GM12801 (cell line): ENCODE data around the gene HAUS8.

ENCODE experiments used
- TF ChIP-seq, protein P1 (sequence below): IDR thresholded peaks from one replicate; pipeline ENCODE4 v1.5.1; 2011; ENCODE audit warnings: control low read depth; ENCODE audit not compliant: insufficient read length; ENCODE audit errors: extremely low read depth

HAUS8 gene

GRCh38 chr19:17113127-17113785 lies 38.0 kb upstream of the HAUS8 start:
- TF ChIP-seq, protein P1, sequence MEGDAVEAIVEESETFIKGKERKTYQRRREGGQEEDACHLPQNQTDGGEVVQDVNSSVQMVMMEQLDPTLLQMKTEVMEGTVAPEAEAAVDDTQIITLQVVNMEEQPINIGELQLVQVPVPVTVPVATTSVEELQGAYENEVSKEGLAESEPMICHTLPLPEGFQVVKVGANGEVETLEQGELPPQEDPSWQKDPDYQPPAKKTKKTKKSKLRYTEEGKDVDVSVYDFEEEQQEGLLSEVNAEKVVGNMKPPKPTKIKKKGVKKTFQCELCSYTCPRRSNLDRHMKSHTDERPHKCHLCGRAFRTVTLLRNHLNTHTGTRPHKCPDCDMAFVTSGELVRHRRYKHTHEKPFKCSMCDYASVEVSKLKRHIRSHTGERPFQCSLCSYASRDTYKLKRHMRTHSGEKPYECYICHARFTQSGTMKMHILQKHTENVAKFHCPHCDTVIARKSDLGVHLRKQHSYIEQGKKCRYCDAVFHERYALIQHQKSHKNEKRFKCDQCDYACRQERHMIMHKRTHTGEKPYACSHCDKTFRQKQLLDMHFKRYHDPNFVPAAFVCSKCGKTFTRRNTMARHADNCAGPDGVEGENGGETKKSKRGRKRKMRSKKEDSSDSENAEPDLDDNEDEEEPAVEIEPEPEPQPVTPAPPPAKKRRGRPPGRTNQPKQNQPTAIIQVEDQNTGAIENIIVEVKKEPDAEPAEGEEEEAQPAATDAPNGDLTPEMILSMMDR, result no peak

GRCh38 chr19:17112700-17113099 lies 37.4 kb upstream of the HAUS8 start:
- TF ChIP-seq, protein P1, result no peak

- TF ChIP-seq, protein P1, result no peak
These were observed 37.0 kb upstream of the HAUS8 start for GRCh38 chr19:17112271-17112670.

DNA sequence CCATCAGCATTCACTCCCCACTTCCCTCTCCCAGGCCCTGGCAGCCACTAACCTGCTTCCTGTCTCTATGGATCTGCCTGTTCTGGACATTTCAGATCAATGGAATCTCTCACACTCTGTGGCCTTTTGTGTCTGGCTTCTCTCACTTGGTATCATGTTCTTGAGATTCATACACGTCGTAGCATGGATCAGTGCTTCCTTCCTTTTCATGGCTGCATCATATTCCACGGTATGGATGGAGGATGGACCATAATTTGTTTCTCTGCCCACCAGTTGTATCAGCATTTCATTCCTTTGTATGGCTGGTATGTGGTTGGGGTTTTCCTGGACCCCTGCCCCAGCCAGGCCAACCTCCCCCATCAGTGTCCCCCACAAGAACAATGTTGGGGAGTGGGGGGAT lies 36.5 kb upstream of the HAUS8 start:
- TF ChIP-seq, protein P1, result no peak

- TF ChIP-seq, protein P1, result no peak
These were observed 35.3 kb upstream of the HAUS8 start for GRCh38 chr19:17110599-17110966.

DNA sequence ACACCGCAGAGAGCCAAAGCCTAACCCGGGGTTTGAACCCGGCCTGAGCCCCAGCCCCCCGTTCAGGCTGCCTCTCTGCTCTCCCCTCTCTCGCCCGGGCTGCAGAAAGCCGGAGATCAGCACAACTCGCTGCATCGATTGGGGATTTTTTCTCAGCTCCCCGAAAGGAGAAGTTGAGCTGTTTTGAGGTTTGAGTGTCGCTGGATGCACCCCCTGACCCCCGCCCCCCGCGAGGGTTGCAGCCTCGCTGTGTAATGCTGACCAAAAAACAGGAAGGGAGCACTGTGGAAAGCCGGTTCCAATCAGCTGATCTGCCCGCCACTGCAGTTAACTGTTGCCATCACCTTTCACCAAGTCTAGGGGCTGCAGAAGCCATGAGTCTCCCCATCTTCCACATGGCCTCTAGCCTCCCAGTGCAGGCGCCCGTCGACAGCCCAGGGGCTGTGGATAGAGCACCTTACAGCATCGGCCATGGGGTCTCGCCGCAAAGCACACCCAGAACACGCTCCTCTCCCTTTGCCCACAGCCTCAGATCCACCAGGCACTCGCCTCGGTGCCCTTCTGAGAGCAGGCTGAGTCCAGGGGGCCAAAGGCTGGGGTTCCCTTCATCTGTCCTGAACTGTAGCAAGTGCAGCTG lies 34.8 kb upstream of the HAUS8 start:
- TF ChIP-seq, protein P1, result no peak

- TF ChIP-seq, protein P1, result no peak
These were observed 34.0 kb upstream of the HAUS8 start for GRCh38 chr19:17109300-17109699.

DNA sequence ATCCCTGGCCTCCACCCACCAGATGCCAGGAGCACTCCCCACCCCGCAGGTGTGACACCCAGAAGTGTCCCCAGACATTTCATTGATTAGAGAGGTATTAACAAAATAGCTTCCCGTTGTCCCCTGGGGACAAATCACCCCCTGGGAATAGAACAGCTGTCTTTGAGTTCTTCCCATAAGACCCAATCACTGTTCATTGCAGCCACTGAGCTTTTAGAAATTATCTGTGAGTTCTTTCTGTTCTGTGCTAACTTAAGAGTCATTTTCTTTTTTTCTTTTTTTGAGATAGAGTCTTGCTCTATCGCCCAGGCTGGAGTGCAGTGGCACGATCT lies 33.2 kb upstream of the HAUS8 start:
- TF ChIP-seq, protein P1, result no peak
